Activated CD8-positive, alpha-beta T cell treated with anti-CD3 and anti-CD28 coated beads, Interleukin-2, amount 10 ng/mL, durations not matched to agents 7 days and 5 days (primary cell): Measurements from ENCODE around the gene CDKN2AIPNL. TPM values are rescaled to one million over a fixed set of nuclear protein-coding genes. Genes with fewer than 3 reads are reported as not detected.

Source experiments
- ATAC-seq: fragments of 150-1000 bp; cut with Tn5 transposase; one replicate; pipeline ENCODE4 v1.10.0; 2021; ENCODE audit warnings: moderate library complexity
- CTCF ChIA-PET: fragments of 350-600 bp; sonication (Branson Sonifier 250); formaldehyde crosslinking; loops from one replicate; lab custom pipeline; 2021; ENCODE audit warnings: antibody characterized with exemption; lab: Charles Lee
- POLR2A ChIA-PET: fragments of 350-600 bp; sonication (Branson Sonifier 250); formaldehyde crosslinking; loops from one replicate; lab custom pipeline; 2021; ENCODE audit warnings: antibody characterized with exemption; lab: Charles Lee
- DNase-seq: peaks from one replicate; pipeline ENCODE4 v3.0.0-alpha.2; 2020
- H3K27ac Mint-ChIP-seq: one replicate; pipeline ENCODE4 v1.8.0; 2021; ENCODE audit warnings: mild to moderate bottlenecking, mixed read lengths
- H3K27me3 Mint-ChIP-seq: one replicate; pipeline ENCODE4 v1.8.0; 2021; ENCODE audit warnings: low read depth, mixed read lengths
- H3K36me3 Mint-ChIP-seq: one replicate; pipeline ENCODE4 v1.8.0; 2021; ENCODE audit warnings: low read depth, mixed read lengths
- H3K4me1 Mint-ChIP-seq: one replicate; pipeline ENCODE4 v1.8.0; 2021; ENCODE audit warnings: low read depth, mixed read lengths
- H3K4me3 Mint-ChIP-seq: one replicate; pipeline ENCODE4 v1.8.0; 2021; ENCODE audit warnings: mild to moderate bottlenecking, mixed read lengths
- H3K9me3 Mint-ChIP-seq: one replicate; pipeline ENCODE4 v1.8.0; 2022; ENCODE audit warnings: mixed read lengths; ENCODE audit not compliant: insufficient read depth
- total RNA-seq, 2 experiments: library from RNA; stranded (reverse); gene quantifications; one replicate each; pipeline ENCODE4 v1.2.3, GENCODE V29; 2021

The CDKN2AIPNL gene
- total RNA-seq, 2 experiments from 2014 or later = 31.3 to 32.5 TPM

- Mint-ChIP-seq H3K27ac (no peak overlapping the region), H3K4me1 (peaks cover 4% of the 10 kb centered on the region), H3K27me3 (peaks cover 4% of the 10 kb centered on the region), H3K4me3 (no peak overlapping the region), H3K36me3 (no peaks in the 10 kb centered on the region), H3K9me3 (no peaks in the 10 kb centered on the region)
- ChIA-PET CTCF (no interaction called here), POLR2A (no interaction called here)
- DNase-seq = no peak
- no peak for ATAC-seq
Measured at GRCh38 chr5:134450374-134450773, 38.7 kb upstream of the CDKN2AIPNL start.

- Mint-ChIP-seq H3K36me3 (no peaks in the 10 kb centered on the region), H3K4me3 (no peak overlapping the region)
- POLR2A ChIA-PET = interaction anchor here (0.7 kb wide), 1 partner anchor 76 kb away, joined by 3 read pairs; the partner anchor contains the start of gene JADE2
Measured at GRCh38 chr5:134449167-134449566, 37.5 kb upstream of the CDKN2AIPNL start.

DNA sequence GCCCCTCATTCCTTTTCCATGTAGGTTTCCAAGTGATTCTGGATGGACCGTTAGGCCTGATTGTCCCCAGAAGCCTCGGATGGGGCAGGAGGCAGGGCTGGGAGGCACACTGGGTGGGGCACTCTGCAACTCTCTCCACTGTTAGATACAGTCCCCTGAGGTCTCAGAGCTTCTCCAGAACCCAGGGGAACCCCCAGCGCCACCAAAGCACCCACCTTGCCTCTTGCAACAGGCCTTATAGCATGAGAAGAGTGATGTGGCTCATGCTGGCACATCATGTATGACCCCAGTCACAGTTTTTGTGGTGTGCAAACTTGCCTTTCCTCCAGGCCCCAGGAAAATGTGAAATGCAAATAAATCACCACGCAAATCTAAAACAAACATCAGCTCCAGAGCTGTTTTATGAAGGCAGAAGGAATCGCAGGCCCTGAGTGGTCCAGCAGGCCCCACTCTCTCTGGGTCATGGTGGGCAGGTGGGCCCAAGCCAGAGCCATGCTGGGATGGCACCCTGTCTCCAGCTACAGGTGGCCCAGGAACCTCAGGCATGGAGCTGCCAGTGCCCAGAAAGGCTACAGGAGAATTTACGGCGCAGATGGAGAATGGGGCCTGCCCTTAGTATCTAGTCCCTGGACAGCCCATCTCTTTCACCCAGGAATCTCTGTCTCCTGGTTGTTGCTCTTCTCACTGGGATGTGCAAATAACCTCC is 36.3 kb upstream of the CDKN2AIPNL start:
- ChIA-PET CTCF (no interaction called here), POLR2A (no interaction called here)
- Mint-ChIP-seq H3K4me1 (peaks cover 4% of the 10 kb centered on the region), H3K27ac (no peak overlapping the region), H3K36me3 (no peaks in the 10 kb centered on the region), H3K27me3 (no peaks in the 10 kb centered on the region), H3K9me3 (no peaks in the 10 kb centered on the region), H3K4me3 (no peak overlapping the region)
- DNase-seq = no peak
- ATAC-seq = no peak

More at GRCh38 chr5:134449167-134449566, 37.5 kb upstream of the CDKN2AIPNL start:
- CTCF ChIA-PET = no interaction called here
- no peak for ATAC-seq
- DNase-seq = no peak
- Mint-ChIP-seq H3K9me3 (no peaks in the 10 kb centered on the region), H3K27ac (no peak overlapping the region), H3K4me1 (peaks cover 4% of the 10 kb centered on the region), H3K27me3 (no peaks in the 10 kb centered on the region)

DNA sequence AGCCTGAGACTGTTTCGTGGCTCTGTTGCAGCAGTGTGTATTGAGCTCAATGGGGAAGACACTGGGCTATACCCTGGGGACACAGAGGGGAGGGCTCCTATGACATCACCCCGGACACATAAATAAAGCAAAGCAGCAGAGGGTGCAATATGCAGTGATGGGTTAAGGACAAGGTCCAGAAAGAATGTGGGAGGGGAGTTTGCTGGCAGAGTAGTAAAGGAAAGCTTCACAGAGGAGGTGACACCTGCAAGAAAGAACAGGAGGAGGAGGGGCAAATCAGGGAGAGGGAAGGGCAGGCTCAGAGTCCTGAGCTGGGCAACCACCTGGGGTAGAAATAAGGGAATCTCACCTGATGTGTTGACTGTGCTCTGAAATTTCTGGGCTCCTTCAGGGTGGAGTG is 35.3 kb upstream of the CDKN2AIPNL start:
- no peaks in the 10 kb centered on the region for H3K36me3 Mint-ChIP-seq
- CTCF ChIA-PET = no interaction called here
- peaks cover 4% of the 10 kb centered on the region for H3K4me1 Mint-ChIP-seq
- H3K27ac Mint-ChIP-seq = no peak overlapping the region
- POLR2A ChIA-PET = no interaction called here
- ATAC-seq (no peak), DNase-seq (no peak)
- H3K27me3 Mint-ChIP-seq = no peaks in the 10 kb centered on the region
- H3K4me3 Mint-ChIP-seq = no peak overlapping the region
- H3K9me3 Mint-ChIP-seq = no peaks in the 10 kb centered on the region

DNA sequence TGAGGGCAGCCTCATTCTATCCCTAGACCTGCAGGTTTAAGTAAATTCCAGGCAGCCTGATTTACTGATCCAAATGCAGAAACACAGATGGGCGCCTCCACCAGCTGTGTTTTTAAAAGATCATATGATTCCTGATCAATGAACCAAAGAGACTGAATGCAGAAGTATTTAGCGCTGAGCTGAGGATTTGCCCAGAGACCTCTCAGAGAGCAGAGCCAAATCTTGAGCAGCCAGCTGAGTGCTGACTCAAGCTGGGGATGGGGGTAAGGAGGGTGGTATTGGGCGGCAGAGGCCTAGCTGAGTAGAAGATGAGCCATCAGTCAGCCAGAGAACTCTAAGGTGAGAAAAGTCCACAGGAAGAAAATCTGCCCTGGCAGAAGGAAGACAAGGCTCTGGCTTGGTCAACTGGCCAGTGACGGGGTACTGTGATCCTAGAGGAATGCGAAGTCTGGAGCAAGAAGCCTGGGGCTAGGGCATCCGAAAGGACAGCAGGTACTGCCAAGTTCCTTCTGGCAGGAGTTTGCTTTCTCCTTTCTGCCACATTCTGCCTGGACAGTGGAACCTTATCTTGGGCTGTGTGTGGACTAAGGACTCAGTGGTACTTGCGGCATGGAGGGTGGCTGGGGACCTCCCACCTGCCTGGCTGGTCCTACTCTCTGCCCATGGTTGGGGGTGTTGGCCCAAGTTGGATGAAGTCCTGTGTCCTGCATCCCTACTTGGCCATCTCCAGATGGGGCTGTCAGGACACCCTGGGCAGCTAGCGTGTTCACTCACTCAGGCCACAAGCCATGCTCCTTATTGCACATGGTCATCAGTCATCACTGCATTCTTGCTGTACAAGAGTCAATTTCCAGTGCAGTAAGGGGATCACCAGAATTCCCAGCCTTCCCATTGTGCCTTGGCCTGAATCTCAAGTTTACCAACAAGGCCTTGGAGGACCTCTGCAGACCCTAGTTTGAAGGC is 34.5 kb upstream of the CDKN2AIPNL start:
- CTCF ChIA-PET = no interaction called here
- Mint-ChIP-seq H3K9me3 (no peaks in the 10 kb centered on the region), H3K36me3 (no peaks in the 10 kb centered on the region), H3K27ac (no peak overlapping the region), H3K27me3 (no peaks in the 10 kb centered on the region), H3K4me1 (peaks cover 4% of the 10 kb centered on the region), H3K4me3 (no peak overlapping the region)
- ATAC-seq = no peak
- POLR2A ChIA-PET = no interaction called here
- no peak for DNase-seq

GRCh38 chr5:134444941-134445471 is 33.3 kb upstream of the CDKN2AIPNL start:
- Mint-ChIP-seq H3K27me3 (no peaks in the 10 kb centered on the region), H3K27ac (no peak overlapping the region), H3K9me3 (no peaks in the 10 kb centered on the region), H3K36me3 (no peaks in the 10 kb centered on the region), H3K4me3 (no peak overlapping the region), H3K4me1 (no peaks in the 10 kb centered on the region)
- ChIA-PET CTCF (no interaction called here), POLR2A (no interaction called here)
- no peak for ATAC-seq
- no peak for DNase-seq

DNA sequence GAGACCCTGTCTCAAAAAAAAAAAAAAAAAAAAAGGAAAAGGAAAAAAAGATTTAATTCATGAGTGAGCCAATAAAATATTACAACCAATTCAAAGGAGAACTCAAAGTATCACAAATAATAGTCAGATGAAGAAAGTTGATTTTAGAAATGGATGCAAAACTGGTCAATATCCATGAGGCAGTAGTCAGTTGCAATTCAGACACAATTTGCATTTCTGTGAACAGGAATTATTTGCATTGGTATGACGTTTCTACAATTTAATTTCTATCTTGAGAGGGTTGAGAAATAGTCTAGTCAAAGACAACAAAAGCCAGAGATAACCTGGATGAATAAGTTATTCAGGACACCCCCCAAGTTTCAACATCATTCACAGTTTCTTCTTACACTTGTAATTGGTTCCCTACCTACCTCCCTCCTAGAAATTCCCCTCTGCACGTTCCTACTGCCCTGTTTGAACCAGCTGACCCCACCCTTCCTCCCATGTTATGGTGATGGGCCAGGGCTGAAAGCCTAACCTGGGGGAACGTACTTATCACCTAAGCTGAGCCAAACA is 28.6 kb upstream of the CDKN2AIPNL start:
- DNase-seq (no peak), ATAC-seq (no peak)
- no peak overlapping the region for H3K27ac Mint-ChIP-seq
- no peaks in the 10 kb centered on the region for H3K36me3 Mint-ChIP-seq
- H3K4me3 Mint-ChIP-seq = no peak overlapping the region
- peaks cover 15% of the 10 kb centered on the region for H3K4me1 Mint-ChIP-seq
- H3K27me3 Mint-ChIP-seq = no peaks in the 10 kb centered on the region
- CTCF ChIA-PET = no interaction called here
- H3K9me3 Mint-ChIP-seq = no peaks in the 10 kb centered on the region
- POLR2A ChIA-PET = no interaction called here

DNA sequence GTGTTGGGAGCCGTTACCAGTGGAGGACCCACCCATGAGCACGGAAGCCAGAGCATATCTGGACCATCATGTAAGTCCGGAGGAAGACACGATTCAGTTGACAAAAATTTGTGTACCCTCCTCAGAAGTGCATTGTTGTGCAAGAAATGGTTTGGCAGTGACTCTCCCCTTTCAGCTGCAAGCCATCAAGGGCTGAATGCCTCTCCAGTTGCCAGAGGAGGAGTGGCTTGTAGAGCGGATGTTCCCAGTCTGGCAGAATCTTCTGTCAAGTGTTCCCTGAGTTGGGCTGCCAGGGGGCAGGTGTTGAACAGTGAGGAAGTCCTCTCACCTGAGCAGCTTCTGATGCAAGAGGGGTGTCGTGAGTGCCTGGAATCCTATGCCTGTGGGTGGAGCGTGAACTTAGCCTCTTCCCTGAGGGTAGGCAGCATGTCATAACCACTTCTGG is 27.6 kb upstream of the CDKN2AIPNL start:
- Mint-ChIP-seq H3K4me3 (no peak overlapping the region), H3K27ac (no peak overlapping the region), H3K36me3 (no peaks in the 10 kb centered on the region), H3K4me1 (peaks cover 15% of the 10 kb centered on the region), H3K27me3 (no peaks in the 10 kb centered on the region), H3K9me3 (no peaks in the 10 kb centered on the region)
- DNase-seq = no peak
- ATAC-seq = no peak
- ChIA-PET CTCF (no interaction called here), POLR2A (interaction anchor here (0.6 kb wide), 1 partner anchor 46 kb away, joined by 3 read pairs; no protein-coding TSS in a partner anchor)

DNA sequence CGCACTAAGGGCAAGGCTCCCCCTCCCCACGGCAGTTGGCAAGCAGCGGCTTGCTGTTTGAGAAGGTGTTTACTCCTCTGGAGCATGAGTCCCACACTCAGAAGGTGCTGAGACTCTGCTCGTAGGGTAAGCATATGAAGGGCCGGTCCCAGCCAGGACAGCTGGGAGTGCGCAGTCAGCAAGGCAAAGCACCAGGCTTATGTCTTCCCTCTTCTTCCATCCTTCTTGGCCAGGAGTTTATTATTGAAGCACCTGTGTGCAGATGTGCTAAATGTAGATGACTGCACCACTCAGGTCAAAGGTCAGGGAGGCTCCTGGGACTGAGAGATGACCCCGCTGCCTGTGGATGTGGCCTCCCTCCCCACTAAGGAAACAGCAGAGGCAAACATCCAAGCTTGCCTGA is 27.0 kb upstream of the CDKN2AIPNL start:
- H3K9me3 Mint-ChIP-seq = no peaks in the 10 kb centered on the region
- H3K4me1 Mint-ChIP-seq = peaks cover 15% of the 10 kb centered on the region
- no peak overlapping the region for H3K4me3 Mint-ChIP-seq
- no peaks in the 10 kb centered on the region for H3K27me3 Mint-ChIP-seq
- no peak for DNase-seq
- ChIA-PET CTCF (no interaction called here), POLR2A (interaction anchor here (0.6 kb wide), 1 partner anchor 47 kb away, joined by 3 read pairs; no protein-coding TSS in a partner anchor)
- H3K36me3 Mint-ChIP-seq = no peaks in the 10 kb centered on the region
- no peak overlapping the region for H3K27ac Mint-ChIP-seq
- no peak for ATAC-seq

DNA sequence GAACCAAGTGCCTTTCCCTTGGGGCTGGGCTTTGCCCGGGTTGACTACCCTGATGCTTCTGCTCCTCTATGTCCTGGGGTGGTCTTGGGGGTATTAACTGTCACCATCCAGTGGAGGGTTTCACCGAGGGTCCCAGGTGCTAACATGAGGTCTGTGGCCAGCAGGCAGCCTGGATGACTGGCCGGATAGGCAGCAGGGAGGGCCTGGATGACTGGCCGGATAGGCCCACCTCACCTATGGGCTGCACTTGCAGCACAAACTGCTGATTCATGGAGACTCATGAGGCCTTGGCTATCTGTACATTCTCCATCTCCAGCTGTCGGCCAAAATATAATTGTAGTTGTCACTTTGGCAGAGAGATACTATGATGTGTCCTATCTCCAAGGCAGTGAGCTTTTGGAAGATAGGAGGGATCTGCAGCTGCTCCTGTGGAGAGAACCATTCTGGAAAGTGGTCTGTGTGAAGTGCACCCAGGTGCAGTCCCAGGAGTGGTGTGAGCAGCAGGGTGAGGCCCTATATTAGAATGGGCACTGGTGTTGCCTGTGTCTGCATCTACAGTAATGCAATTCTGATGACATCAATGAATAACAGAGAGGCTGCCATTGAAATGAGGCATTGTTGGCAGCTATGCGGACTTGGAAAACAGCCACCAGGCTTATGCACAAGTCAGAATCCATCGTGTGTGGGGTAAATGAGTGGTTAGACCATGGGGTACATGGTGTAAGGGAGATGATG is 26.3 kb upstream of the CDKN2AIPNL start:
- Mint-ChIP-seq H3K36me3 (no peaks in the 10 kb centered on the region), H3K4me3 (no peak overlapping the region), H3K27ac (no peak overlapping the region), H3K27me3 (no peaks in the 10 kb centered on the region), H3K4me1 (peaks cover 15% of the 10 kb centered on the region), H3K9me3 (no peaks in the 10 kb centered on the region)
- ChIA-PET POLR2A (no interaction called here), CTCF (no interaction called here)
- DNase-seq (no peak), ATAC-seq (no peak)

DNA sequence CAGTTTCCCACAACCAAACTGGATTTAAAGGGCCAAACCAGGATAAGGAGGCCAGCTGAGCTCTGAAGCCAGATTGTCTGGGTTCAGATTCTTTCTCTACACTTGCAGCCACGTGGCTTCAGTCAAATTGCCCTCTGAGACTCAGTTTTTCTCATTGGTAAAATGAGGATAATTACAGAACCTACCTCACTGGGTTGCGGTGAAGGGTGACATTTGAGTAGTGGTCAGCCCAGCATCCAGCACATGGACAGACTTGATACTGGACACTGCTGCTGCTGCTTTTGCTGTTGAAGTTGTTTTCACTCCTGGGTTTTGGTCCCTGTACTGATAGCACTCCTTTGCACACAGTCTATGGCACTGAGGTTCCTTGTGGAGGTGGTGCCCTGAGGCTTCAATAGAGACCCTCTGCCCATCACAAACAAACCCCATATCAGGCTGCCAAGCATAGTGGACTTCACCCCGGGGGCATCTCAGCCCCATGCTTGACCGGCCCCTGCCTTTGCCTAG is 25.7 kb upstream of the CDKN2AIPNL start:
- Mint-ChIP-seq H3K27ac (peak overlapping the region; percentile 83), H3K9me3 (no peaks in the 10 kb centered on the region), H3K4me1 (peaks cover 21% of the 10 kb centered on the region), H3K36me3 (no peaks in the 10 kb centered on the region), H3K4me3 (no peak overlapping the region), H3K27me3 (no peaks in the 10 kb centered on the region)
- ChIA-PET POLR2A (interaction anchor here (0.8 to 1.6 kb wide), 7 partner anchors 24 to 260 kb away, joined by 3 to 8 read pairs (median 3); partner anchors contain the start of genes CDKN2AIPNL, SKP1 and UBE2B), CTCF (interaction anchor here (0.7 to 2.2 kb wide), 7 partner anchors 10 to 319 kb away, joined by 3 to 13 read pairs (median 4); partner anchors contain the start of gene CDKN2AIPNL)
- ATAC-seq = no peak
- DNase-seq = no peak
